Fibroblast of skin of left biceps (primary cell): ENCODE data around the gene PSMD12.
"Not testable (repeated sequence)": the region's sequence is repeated elsewhere in the genome, so short reads cannot be mapped to it uniquely, and the experiment has no call there.

Experiments used
- DNase-seq, 2 experiments: peaks; one replicate each; pipeline ENCODE4 v3.0.0-alpha.2; 2013; ENCODE audit warnings: low read depth in 2 of 2

Gene PSMD12

GRCh38 chr17:67358612-67359011 lies 7.8 kb downstream of the PSMD12 start:
- DNase-seq: no peak

GRCh38 chr17:67353929-67354574 lies 12.3 kb downstream of the PSMD12 start:
- DNase-seq: no peak

- DNase-seq: no peak
Measured at GRCh38 chr17:67353161-67353560, 13.2 kb downstream of the PSMD12 start.

DNA sequence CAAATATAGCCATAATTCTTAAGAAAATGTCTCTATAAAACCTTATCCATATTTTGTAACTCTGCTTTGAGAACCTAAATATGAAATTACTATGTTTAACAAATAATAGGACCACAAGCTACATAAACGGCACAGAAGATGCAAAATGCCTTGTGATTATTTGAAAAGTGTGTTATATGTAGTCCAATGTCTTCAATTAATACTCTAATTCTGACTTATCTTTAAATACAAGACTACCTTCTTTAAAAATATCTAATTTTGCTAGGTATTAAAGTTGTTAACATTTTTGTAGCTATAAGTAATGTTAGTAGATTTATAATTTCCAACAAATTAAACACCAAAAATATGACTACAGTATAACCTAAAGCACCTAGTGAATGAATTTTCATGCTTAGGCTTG lies 17.0 kb downstream of the PSMD12 start:
- DNase-seq: no peak

DNA sequence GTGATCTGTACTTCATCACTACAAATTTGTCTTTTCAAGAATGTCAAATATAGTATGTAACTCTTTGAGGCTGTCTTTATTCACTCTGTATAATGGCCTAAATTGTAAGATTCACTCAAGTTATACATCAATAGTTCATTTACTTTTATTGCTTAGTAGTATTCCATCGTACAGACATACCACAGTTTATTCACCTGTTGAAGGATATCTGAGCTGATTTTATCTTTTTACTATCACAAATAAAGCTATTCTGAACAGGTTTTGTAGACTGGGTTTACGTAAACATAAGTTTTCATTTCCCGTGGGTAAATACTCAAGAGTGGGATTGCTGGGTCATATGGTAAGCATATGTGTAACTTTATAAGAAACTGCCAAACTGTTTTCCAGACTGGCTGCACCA lies 18.6 kb downstream of the PSMD12 start:
- DNase-seq: no peak

GRCh38 chr17:67343237-67343636 lies 23.1 kb downstream of the PSMD12 start:
- no peak for DNase-seq

DNA sequence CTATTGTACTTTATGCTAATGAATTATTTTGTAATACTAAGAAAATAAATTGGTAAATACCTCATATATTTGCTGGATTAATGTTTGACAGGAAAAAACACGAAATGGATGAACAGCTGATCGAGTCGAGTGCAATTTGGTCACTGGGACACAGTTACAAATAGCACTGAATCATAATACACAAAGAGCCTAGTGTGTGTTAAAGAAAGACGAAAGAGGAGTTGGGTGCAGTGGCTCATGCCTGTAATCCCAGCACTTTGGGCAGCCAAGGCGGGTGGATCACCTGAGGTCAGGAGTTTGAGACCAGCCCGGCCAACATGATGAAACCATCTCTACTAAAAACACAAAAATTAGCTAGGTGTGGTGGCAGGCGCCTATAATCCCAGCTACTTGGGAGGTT lies 28.0 kb downstream of the PSMD12 start:
- DNase-seq: not testable (repeated sequence)

- no peak for DNase-seq
Measured at GRCh38 chr17:67336859-67337258, 29.5 kb downstream of the PSMD12 start.

- DNase-seq: no peak
Measured at GRCh38 chr17:67335245-67335835, 31.0 kb downstream of the PSMD12 start.

- not testable (repeated sequence) for DNase-seq
Measured at GRCh38 chr17:67332162-67332508, 34.2 kb downstream of the PSMD12 start.

DNA sequence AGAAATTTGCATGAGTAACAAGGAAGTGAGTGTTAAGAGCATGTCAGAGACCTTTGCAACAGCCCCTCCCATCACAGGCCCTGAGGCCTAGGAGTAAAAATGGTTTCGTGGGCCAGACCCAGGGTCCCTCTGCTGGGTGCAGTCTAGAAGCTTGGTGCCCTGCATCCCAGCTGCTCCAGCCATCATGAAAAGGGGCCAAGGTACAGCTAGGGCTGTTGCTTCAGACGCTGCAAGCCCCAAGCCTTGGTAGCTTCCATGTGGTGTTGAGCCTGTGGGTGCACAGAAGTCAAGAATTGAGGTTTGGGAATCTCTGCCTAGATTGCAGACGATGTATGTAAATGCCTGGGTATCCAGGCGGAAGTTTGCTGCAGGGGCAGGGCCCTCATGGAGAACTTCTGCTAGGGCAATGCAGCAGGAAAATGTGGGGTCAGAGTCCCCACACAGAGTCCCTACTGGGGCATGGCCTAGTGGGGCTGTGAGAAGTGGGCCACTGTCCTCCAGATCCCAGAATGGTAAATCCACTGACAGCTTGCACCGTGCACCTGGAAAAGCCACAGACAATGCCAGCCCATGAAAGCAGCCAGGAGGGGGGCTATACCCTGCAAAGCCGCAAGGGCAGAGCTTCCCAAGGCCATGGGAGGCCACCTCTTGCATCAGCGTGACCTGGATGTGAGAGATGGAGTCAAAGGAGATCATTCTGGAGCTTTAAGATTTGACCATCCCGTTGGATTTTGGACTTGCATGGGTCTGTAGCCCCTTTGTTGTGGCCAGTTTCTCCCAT lies 34.8 kb downstream of the PSMD12 start:
- not testable (repeated sequence) for DNase-seq

DNA sequence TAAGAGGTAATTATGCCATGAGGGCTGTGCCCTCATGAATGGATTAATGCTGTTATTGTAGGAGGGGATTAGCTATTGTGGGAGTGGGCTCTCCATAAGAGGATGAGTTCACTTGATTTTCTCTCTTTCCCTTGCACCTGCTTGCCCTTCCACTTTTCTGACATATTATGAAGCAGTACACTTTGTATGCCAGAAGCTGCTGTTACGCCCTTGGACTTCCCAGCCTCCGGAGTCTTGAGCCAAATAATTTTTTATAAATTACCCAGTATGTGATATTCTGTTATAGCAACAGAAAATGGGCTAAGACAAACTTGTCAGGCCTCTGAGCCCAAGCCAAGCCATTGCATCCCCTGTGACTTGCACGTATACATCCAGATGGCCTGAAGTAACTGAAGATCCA lies 38.4 kb downstream of the PSMD12 start:
- no peak for DNase-seq

- not testable (repeated sequence) for DNase-seq
Measured at GRCh38 chr17:67326959-67327745, 39.2 kb downstream of the PSMD12 start.

- no peak for DNase-seq
Measured at GRCh38 chr17:67326440-67326839, 39.9 kb downstream of the PSMD12 start.

DNA sequence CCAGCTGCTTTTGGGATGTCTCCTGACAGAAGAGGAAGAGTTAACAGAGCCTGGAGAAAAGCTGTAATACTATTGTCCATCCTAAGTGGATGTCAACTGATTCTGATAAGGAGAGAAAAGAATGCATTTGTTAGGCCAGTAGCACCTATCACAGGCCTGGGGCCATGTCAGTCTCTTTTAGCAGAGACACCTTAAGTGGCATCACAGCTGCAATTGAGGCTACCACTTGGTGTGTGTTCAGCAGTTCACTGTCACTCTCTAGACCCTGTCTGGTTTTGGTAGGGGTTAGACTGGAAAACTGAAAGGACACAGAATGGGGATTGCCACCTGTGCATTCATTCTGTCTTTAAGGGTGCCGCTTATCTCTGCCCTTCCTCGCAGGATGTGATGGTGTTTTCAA lies 42.0 kb downstream of the PSMD12 start:
- DNase-seq: no peak

- DNase-seq: no peak
Measured at GRCh38 chr17:67323445-67323844, 42.9 kb downstream of the PSMD12 start.

DNA sequence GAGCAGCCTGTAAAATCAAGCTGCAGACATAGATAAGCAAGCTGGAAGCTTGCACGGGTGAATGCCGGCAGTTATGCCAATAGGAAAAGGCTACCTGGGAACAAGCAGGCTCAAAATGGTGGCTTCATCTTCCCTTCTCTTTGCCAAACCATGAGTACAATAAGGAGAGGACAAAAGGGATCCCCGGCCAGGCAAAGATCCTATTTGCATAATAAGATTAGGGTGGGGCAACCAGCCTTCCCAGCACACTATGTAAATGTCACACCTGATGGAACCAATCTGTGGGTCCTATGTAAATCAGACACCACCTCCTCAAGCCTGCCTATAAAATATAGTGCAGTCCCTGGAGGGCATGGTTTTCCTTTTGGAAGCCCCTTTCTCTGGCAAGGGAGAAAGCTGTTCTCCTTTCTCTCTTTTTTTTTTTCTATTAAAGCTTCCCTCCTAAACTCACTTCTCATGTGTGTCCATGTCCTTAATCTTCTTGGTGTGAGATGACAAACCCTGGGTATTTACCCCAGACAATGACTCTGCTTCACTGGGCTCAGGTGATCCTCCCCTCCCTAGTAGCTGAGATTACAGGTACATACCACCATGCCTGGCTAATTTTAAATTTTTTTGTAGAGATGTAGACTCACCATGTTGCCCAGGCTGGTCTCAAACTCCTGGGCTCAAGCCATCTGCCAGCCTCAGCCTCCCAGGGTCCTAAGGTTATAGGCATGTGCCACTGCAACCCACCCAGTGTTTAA lies 44.2 kb downstream of the PSMD12 start:
- DNase-seq: no peak

DNA sequence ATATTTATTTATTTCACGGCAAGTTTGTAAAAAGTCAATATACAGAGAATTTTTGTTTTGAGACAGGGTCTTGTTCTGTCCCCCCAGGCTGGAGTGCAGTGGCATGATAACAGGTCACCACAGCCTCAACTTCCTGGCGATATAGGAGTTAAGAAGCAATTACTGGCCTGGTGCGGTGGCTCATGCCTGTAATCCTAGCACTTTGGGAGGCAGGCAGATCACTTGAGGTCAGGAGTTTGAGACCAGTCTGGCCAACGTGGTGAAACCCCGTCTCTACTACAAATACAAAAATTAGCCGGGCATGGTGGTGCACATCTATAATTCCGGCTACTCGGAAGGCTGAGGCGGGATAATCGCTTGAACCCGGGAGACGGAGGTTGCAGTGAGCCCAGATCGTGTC lies 44.9 kb downstream of the PSMD12 start:
- not testable (repeated sequence) for DNase-seq

DNA sequence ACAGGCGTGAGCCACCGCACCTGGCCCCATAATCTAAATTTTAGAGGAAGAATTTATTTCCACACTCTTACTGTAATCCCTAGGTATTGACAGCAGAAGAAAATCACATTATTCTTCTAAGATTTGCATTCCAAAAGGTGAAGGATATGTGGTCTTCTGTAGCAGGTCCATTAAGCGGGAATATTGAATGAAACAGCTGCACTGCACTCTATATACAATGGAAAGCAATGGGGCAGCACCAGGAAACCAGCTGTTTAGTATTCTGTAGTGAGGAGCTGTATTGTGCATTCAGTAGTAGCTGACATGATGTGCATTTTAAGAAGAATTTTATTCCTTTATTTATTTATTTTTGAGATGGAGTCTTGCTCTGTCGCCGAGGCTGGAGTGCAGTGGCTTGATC lies 49.6 kb downstream of the PSMD12 start:
- DNase-seq: no peak

DNA sequence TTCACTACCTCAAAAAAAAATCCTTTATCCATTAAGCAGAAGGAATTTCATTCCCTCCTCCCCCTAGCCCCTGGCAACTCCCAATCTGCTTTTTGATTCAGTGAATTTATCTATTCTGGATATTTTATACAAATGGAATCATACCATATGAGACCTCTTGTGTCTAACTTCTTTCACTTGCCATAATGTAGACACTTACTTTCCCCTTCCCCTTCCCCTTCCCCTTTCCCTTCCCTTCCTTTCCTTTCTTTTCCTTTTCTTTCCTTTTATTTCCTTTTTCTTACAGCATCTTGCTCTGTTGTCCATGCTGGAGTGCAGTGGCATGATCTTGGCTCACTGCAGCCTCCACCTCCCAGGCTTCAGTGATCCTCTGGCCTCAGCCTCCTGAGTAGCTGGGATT lies 50.5 kb downstream of the PSMD12 start:
- DNase-seq: no peak

- DNase-seq: no peak
Measured at GRCh38 chr17:67312265-67312664, 54.1 kb downstream of the PSMD12 start.

- DNase-seq: no peak
Measured at GRCh38 chr17:67311575-67311974, 54.8 kb downstream of the PSMD12 start.
